GM12801 (cell line): ENCODE measurements around the gene SNRNP70.

Experiments
- TF ChIP-seq, protein P1 (sequence below): IDR thresholded peaks from one replicate; pipeline ENCODE4 v1.5.1; 2011; ENCODE audit warnings: control low read depth; ENCODE audit not compliant: insufficient read length; ENCODE audit errors: extremely low read depth

SNRNP70 gene

DNA sequence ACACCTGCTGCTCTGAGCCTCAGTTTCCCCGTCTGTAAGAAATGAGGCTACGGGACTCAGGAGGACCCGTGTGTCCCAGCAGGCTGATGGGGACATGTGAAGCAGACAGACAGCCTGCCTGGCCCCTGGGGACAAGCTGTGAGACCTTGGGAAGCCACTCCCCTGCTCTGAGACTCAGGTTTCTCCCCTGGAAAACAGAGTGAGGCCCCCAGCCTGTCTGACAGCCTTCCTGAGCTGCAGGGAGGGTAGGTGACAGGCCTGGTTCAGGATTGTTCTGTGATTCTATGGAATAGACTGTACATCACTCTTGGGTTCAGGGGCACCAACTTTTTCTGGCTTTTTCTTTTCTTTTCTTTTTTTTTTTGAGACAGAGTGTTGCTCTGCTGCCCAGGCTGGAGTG, 17.7 kb upstream of the SNRNP70 start:
- TF ChIP-seq, protein P1, sequence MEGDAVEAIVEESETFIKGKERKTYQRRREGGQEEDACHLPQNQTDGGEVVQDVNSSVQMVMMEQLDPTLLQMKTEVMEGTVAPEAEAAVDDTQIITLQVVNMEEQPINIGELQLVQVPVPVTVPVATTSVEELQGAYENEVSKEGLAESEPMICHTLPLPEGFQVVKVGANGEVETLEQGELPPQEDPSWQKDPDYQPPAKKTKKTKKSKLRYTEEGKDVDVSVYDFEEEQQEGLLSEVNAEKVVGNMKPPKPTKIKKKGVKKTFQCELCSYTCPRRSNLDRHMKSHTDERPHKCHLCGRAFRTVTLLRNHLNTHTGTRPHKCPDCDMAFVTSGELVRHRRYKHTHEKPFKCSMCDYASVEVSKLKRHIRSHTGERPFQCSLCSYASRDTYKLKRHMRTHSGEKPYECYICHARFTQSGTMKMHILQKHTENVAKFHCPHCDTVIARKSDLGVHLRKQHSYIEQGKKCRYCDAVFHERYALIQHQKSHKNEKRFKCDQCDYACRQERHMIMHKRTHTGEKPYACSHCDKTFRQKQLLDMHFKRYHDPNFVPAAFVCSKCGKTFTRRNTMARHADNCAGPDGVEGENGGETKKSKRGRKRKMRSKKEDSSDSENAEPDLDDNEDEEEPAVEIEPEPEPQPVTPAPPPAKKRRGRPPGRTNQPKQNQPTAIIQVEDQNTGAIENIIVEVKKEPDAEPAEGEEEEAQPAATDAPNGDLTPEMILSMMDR = no peak

DNA sequence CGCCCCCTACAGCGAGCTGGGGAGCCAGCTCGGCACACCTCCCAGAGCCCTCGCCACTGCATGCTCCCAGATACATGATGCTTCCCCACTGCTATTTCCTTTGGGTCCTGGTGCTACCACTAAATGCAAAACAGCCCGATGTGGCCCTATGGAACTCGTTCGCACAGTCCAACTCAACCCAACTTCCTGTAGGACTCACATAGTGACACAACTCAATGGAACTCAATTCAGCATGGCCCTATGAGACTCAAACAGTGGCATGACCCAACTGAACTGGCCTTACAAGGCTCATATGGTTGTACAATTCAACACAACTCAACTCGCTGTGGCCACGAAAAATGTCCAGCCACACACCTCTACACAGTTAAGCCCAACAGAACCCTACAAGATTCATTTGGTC, 16.2 kb upstream of the SNRNP70 start:
- TF ChIP-seq, protein P1 = no peak

DNA sequence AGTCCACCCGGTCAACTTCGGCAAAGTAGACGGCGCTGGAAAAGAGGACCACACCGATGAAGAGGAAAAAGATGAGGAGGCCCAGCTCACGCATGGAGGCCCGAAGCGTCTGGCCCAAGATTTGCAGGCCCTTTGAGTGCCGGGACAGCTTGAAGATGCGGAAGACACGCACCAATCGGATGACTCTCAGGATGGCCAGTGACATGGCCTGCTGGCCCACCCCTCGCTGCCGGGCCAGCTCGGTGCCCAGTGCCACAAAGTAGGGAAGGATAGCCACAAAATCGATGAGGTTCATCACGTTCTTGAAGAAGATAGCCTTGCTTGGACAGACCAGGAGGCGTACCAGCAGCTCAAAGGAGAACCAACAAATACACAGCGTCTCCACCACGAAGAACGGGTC, 14.8 kb upstream of the SNRNP70 start:
- TF ChIP-seq, protein P1 = no peak

DNA sequence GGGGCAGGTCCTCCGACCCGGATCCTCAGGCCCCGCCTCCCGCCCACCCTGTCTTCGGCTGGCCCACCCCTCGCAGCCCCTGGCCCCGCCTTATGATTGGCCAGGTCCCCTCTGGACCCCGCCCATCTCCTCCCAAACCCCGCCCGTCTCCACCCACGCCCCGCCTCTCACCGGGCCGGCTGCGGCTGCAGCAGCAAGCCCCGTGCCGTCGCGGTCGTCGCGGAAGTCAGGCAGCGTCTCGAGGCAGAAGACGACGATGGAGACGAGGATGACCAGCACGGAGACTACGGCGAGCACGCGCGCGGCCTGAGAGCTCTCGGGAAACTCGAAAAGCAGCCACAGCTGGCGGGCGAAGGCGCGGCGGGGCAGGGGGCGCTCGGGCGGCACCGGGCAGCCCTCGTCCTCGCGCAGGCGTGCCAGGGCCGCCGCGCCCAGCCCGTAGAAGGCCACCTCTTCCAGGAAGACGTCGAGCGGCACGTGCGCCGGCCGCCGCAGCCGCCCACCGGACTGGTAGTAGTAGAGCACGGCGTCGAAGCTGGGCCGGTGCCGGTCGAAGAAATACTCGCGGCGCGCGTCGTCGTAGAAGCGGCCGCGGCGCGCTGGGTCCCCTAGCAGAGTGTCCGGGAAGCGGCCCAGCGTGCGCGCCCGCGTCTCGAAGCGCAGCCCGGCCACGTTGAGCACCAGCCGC, 13.2 kb upstream of the SNRNP70 start:
- TF ChIP-seq, protein P1 = no peak

DNA sequence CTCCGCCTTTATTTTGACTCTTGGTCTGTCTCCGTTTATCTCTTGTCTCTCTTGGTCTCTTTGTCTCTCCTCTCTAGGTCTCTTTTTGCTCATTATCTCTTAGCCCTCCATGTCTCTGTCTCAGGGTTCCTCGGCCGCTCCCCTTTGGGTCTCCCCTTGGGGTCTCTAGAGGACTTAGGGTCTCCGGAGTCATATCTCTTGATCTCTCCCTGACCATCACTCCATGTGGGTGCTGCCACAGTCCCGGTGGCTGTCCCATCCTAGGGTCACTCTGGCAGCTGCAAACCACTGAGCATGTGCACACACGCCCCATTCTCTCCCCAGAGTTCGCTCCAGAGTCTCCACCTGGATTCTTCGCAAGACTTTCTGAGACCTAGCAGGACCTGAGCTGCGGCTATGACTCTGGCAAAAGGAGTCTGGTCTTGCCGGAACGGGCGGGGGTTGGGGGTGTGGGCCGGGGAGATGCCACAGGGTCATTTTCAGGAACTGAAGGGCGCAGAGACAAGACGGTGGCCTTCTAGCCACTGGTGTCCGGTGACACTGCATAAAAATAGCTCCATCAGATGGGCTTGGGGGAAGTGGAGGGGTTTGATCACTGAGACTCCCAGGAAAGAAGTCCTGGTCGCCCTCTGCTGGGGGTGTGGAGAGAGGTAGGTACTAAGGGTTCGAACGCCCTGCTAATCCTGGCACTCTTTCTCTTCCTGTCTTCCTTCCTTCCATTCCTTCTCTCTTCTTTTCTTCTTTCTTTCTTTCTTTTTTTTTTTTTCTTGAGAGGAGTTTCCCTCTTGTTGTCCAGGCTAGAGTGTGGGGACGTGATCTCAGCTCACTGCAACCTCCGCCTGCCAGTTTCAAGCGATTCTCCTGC, 11.5 kb upstream of the SNRNP70 start:
- TF ChIP-seq, protein P1 = no peak

DNA sequence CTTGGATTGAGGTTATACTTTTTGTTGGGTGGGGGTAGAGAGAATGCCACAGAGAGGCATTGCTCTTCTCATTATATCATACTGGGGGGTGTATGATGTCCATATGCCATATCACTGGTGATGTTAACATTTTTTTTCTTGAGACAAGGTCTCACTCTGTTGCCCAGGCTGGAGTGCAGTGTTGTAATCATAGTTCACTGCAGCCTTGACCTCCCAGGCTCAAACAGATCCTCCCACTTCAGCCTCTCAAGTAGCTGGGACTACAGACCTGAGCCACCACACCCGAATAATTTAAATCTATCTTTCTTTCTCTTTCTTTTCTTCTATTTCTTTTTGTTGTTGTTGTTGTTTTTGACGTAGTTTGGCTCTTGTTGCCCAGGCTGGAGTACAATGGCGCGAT, 4.9 kb upstream of the SNRNP70 start:
- TF ChIP-seq, protein P1 = no peak

DNA sequence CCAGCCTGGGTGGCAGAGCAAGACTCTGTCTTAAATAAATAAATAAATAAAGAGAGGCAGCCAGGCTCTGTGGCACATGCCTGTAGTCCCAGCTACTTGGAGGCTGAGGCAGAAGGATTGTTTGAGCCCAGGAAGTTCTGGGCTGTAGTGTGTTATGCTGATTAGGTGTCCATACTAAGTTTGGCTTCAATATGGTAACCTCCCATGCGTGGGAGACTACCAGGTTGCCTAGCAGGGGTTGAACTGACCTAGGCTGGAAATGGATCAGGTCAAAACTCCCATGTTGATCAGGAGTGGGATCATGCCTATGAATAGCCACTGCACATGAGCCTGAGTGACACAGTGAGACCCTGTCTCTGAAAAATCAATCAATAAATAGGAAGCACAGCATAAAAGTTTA, 4.0 kb upstream of the SNRNP70 start:
- TF ChIP-seq, protein P1 = no peak
